Endothelial cell of umbilical vein (primary cell): ENCODE data around the gene UCHL1. TPM values are rescaled to one million over a fixed set of nuclear protein-coding genes. Genes with fewer than 3 reads are reported as not detected.

ENCODE experiments used
- BruUV-seq: library from RNA; stranded (reverse); fragments of 400-500 nt; replicated peaks from 2 replicates; lab custom pipeline; 2021; lab: Mats Ljungman, UMichigan
- CTCF ChIA-PET: fragments of 300-600, 350-600 bp; sonication (Branson Sonifier 250); formaldehyde crosslinking; loops from one replicate; lab custom pipeline; 2021; ENCODE audit warnings: antibody characterized with exemption, inconsistent platforms; lab: Charles Lee
- POLR2A ChIA-PET: fragments of 300-600, 350-600 bp; sonication (Branson Sonifier 250); formaldehyde crosslinking; loops from one replicate; lab custom pipeline; 2021; ENCODE audit warnings: antibody characterized with exemption, inconsistent platforms; lab: Charles Lee
- DNase-seq: peaks from one replicate; pipeline ENCODE4 v3.0.0-alpha.2; 2011; ENCODE audit warnings: low read depth, low spot score
- FAIRE-seq: peaks from 2 replicates; lab custom pipeline; 2011; peaks lifted over from hg19 to GRCh38; lab: Jason Lieb, UNC
- H2AFZ ChIP-seq: 2 replicates; pipeline ENCODE4 v1.6.0; 2012; ENCODE audit warnings: low read depth, low read length, control low read depth, inconsistent platforms
- H3K27ac ChIP-seq: 2 replicates; pipeline ENCODE4 v1.5.1; 2011; ENCODE audit warnings: low read depth, mild to moderate bottlenecking, control low read depth, low read length, moderate library complexity; ENCODE audit not compliant: insufficient read depth
- H3K27me3 ChIP-seq, 2 experiments: 2 replicates each; pipeline versions ENCODE4 v1.6.0 to v1.6.1; 2011; ENCODE audit warnings: low read length in 2 of 2, mixed read lengths in 1 of 2; ENCODE audit not compliant: control insufficient read depth in 2 of 2, insufficient read depth in 2 of 2
- H3K36me3 ChIP-seq, 2 experiments: 2 replicates in 1 of 2; 3 replicates in 1 of 2; pipeline ENCODE4 v1.5.1; 2011; ENCODE audit warnings: low read length in 2 of 2, mild to moderate bottlenecking in 1 of 2, moderate library complexity in 1 of 2; ENCODE audit not compliant: control insufficient read depth in 2 of 2, insufficient read depth in 2 of 2; ENCODE audit errors: extremely low read depth in 1 of 2
- H3K4me1 ChIP-seq: 3 replicates; pipeline ENCODE4 v1.5.1; 2011; ENCODE audit warnings: mild to moderate bottlenecking, low read length; ENCODE audit not compliant: control insufficient read depth, insufficient read depth; ENCODE audit errors: extremely low read depth
- H3K4me2 ChIP-seq: 2 replicates; pipeline ENCODE4 v1.6.1; 2011; ENCODE audit warnings: low read length, control low read depth, mixed read lengths; ENCODE audit not compliant: insufficient read depth
- H3K4me3 ChIP-seq, 3 experiments: fragments of 200-600 bp in 1 of 3; sonication (generic), shearing (Covaris generic) in 1 of 3; replicated peaks in 1 of 3; 2 replicates each; pipeline ENCODE4 v1.5.1; 2011 to 2016; ENCODE audit warnings: control low read depth in 3 of 3, low read length in 3 of 3, mild to moderate bottlenecking in 2 of 3, inconsistent platforms in 1 of 3, low read depth in 1 of 3, moderate library complexity in 1 of 3; ENCODE audit not compliant: insufficient read depth in 1 of 3
- H3K79me2 ChIP-seq: 2 replicates; pipeline ENCODE4 v1.6.0; 2012; ENCODE audit warnings: low read length, inconsistent platforms; ENCODE audit not compliant: control insufficient read depth, insufficient read depth
- H3K9ac ChIP-seq: replicated peaks from 2 replicates; pipeline ENCODE3; 2011; ENCODE audit warnings: low read length, control low read depth; ENCODE audit not compliant: insufficient read depth; ENCODE audit errors: extremely low read depth
- H3K9me1 ChIP-seq: replicated peaks from 3 replicates; pipeline ENCODE4 v1.6.0; 2011; ENCODE audit warnings: mild to moderate bottlenecking, low read length; ENCODE audit not compliant: control insufficient read depth, insufficient read depth; ENCODE audit errors: extremely low read depth
- H3K9me3 ChIP-seq: replicated peaks from 2 replicates; pipeline ENCODE4 v1.5.1; 2012; ENCODE audit warnings: low read length, inconsistent platforms; ENCODE audit not compliant: control insufficient read depth, insufficient read depth
- H4K20me1 ChIP-seq: replicated peaks from 2 replicates; pipeline ENCODE3; 2011; ENCODE audit warnings: mild to moderate bottlenecking, low read length; ENCODE audit not compliant: control insufficient read depth, insufficient read depth; ENCODE audit errors: extremely low read depth
- EZH2 ChIP-seq: IDR thresholded peaks from 2 replicates; pipeline ENCODE4 v1.6.1; 2012; ENCODE audit warnings: borderline replicate concordance, low read depth, mild to moderate bottlenecking, moderate library complexity, low read length, inconsistent platforms; ENCODE audit not compliant: severe bottlenecking
- FOS ChIP-seq: IDR thresholded peaks from 2 replicates; pipeline ENCODE4 v1.6.1; 2011; ENCODE audit warnings: mild to moderate bottlenecking, low read length, moderate library complexity, borderline replicate concordance; ENCODE audit not compliant: insufficient read depth
- GATA2 ChIP-seq: IDR thresholded peaks from 2 replicates; pipeline ENCODE4 v1.7.0; 2011; ENCODE audit warnings: low read depth, mild to moderate bottlenecking, moderate library complexity, mixed read lengths, low read length; ENCODE audit not compliant: insufficient read length, insufficient read depth
- JUN ChIP-seq: IDR thresholded peaks from 2 replicates; pipeline ENCODE4 v1.6.1; 2011; ENCODE audit warnings: borderline replicate concordance, low read depth; ENCODE audit not compliant: insufficient read length, insufficient read depth
- MAX ChIP-seq: IDR thresholded peaks from 2 replicates; pipeline ENCODE4 v1.6.1; 2011; ENCODE audit not compliant: insufficient read depth, insufficient read length
- MYC ChIP-seq: IDR thresholded peaks from one replicate; pipeline ENCODE4 v1.6.1; 2011; ENCODE audit warnings: mild to moderate bottlenecking, low read depth, low read length
- POLR2A ChIP-seq: IDR thresholded peaks from 2 replicates; pipeline ENCODE4 v1.6.1; 2012; ENCODE audit warnings: low read depth, mild to moderate bottlenecking, control low read depth, low read length
- POLR2AphosphoS5 ChIP-seq: IDR thresholded peaks from 2 replicates; pipeline ENCODE4 v1.6.1; 2012; ENCODE audit warnings: low read depth, mild to moderate bottlenecking, control low read depth, low read length, moderate library complexity; ENCODE audit not compliant: insufficient read depth
- dilution Hi-C: fragments of 300-500 bp; cut with MboI; formaldehyde crosslinking; loops from one replicate; pipeline ENCODE4 v1.15.0; 2019; ENCODE audit warnings: low sequenced_read_pairs; ENCODE audit not compliant: extremely low pct_ligation_motif_present
- intact Hi-C: fragments of 100-400 bp; cut with micrococcal nuclease; formaldehyde crosslinking; loops from one replicate; pipeline ENCODE4 v1.10.0; 2022
- polyA plus RNA-seq, 4 experiments: library from polyadenylated mRNA; depleted of rRNA in 3 of 4; stranded (reverse) in 3 of 4; unstranded in 1 of 4; fragments of >200 nt; gene quantifications; 2 replicates each; pipeline versions ENCODE4 v1.2.1 to v1.2.3, GENCODE V29; 2011 to 2012; ENCODE audit warnings: missing spikeins in 1 of 4
- total RNA-seq: library from RNA; stranded (reverse); gene quantifications from 2 replicates; pipeline ENCODE4 v1.2.3, GENCODE V29; 2021

Gene UCHL1
- total and polyA plus RNA-seq, 2 donors (not counting 3 experiments of a cell fraction or from before 2014, with no cell fraction given), result 501 to 1,128 TPM

- Histone ChIP-seq H3K9ac (no peak overlapping the region), H3K79me2 (no peaks in the 10 kb centered on the region), H3K27ac (no peak overlapping the region), H3K4me2 (no peak overlapping the region), H3K9me3 (no peaks in the 10 kb centered on the region), H4K20me1 (no peaks in the 10 kb centered on the region), H3K4me3 (no peak overlapping the region), H3K9me1 (no peaks in the 10 kb centered on the region), H3K4me1 (peaks cover 11% of the 10 kb centered on the region), H3K27me3 (peaks cover 6 to 9% of the 10 kb centered on the region in 2 experiments), H3K36me3 (no peaks in the 10 kb centered on the region), H2AFZ (no peak overlapping the region)
- no TSS peak for BruUV-seq
- CTCF ChIA-PET, result interaction anchor here (1.1 to 2.1 kb wide), 5 partner anchors 11 to 356 kb away, joined by 3 to 9 read pairs (median 4); no protein-coding TSS in a partner anchor
- dilution Hi-C loops (no loop called here), intact Hi-C loops (loop anchor here (5.0 kb wide), 2 partner anchors 82 to 232 kb away; partner anchors contain the start of gene LIMCH1)
- no peak for DNase-seq
- TF ChIP-seq JUN, result no peak
- no peak for TF ChIP-seq FOS
- TF ChIP-seq EZH2, result no peak
- TF ChIP-seq POLR2AphosphoS5, result no peak
- no peak for TF ChIP-seq MYC
- no peak for TF ChIP-seq MAX
- TF ChIP-seq POLR2A, result no peak
- no peak for TF ChIP-seq GATA2
- POLR2A ChIA-PET, result interaction anchor here (0.7 kb wide), 1 partner anchor 931 kb away, joined by 3 read pairs; no protein-coding TSS in a partner anchor
- FAIRE-seq, result no peak
These were observed 48.7 kb downstream of the UCHL1 start for GRCh38 chr4:41305476-41305875.
